Urothelium cell line (cell line): Measurements from ENCODE around the gene FAAH.

ENCODE experiments used
- DNase-seq: peaks from one replicate; pipeline ENCODE4 v3.0.0; 2011; ENCODE audit warnings: low spot score, mixed read lengths
- FAIRE-seq: peaks from 2 replicates; lab custom pipeline; 2011; peaks lifted over from hg19 to GRCh38; lab: Jason Lieb, UNC

FAAH gene

GRCh38 chr1:46421739-46422138, 27.6 kb downstream of the FAAH start:
- DNase-seq: no peak
- FAIRE-seq: no peak

GRCh38 chr1:46422261-46422871, 28.2 kb downstream of the FAAH start:
- DNase-seq: no peak
- no peak for FAIRE-seq

GRCh38 chr1:46423574-46424240, 29.6 kb downstream of the FAAH start:
- no peak for DNase-seq
- no peak for FAIRE-seq

GRCh38 chr1:46424730-46425129, 30.6 kb downstream of the FAAH start:
- DNase-seq: no peak

GRCh38 chr1:46425726-46426125, 31.6 kb downstream of the FAAH start:
- DNase-seq (no peak), FAIRE-seq (no peak)

More at GRCh38 chr1:46424730-46425129, 30.6 kb downstream of the FAAH start:
- no peak for FAIRE-seq

- no peak for FAIRE-seq
- DNase-seq: no peak
These were observed 33.4 kb downstream of the FAAH start for GRCh38 chr1:46427541-46427940.

- FAIRE-seq: no peak
- DNase-seq: no peak
These were observed 35.3 kb downstream of the FAAH start for GRCh38 chr1:46429436-46429835.

GRCh38 chr1:46431695-46432094, 37.6 kb downstream of the FAAH start:
- FAIRE-seq (no peak), DNase-seq (no peak)

- FAIRE-seq (no peak), DNase-seq (no peak)
These were observed 38.7 kb downstream of the FAAH start for GRCh38 chr1:46432781-46433327.

GRCh38 chr1:46434358-46434757, 40.2 kb downstream of the FAAH start:
- DNase-seq (no peak), FAIRE-seq (no peak)

GRCh38 chr1:46436844-46437243, 42.7 kb downstream of the FAAH start:
- FAIRE-seq (no peak), DNase-seq (no peak)

GRCh38 chr1:46437723-46438122, 43.6 kb downstream of the FAAH start:
- DNase-seq: no peak
- no peak for FAIRE-seq

GRCh38 chr1:46438346-46438745, 44.2 kb downstream of the FAAH start:
- DNase-seq: no peak
- FAIRE-seq: no peak

GRCh38 chr1:46440478-46440877, 46.4 kb downstream of the FAAH start:
- DNase-seq: no peak
- no peak for FAIRE-seq

- peak; percentile 35 for FAIRE-seq
- DNase-seq: peak; percentile 90
These were observed 48.4 kb downstream of the FAAH start for GRCh38 chr1:46442317-46443161.

GRCh38 chr1:46444466-46444865, 50.3 kb downstream of the FAAH start:
- FAIRE-seq: no peak
- no peak for DNase-seq

GRCh38 chr1:46445773-46446256, 51.7 kb downstream of the FAAH start:
- DNase-seq (no peak), FAIRE-seq (no peak)

- FAIRE-seq (no peak), DNase-seq (peak; percentile 75)
These were observed 52.8 kb downstream of the FAAH start for GRCh38 chr1:46446646-46447498.

GRCh38 chr1:46447499-46448108, 53.5 kb downstream of the FAAH start:
- DNase-seq: no peak
- FAIRE-seq: no peak
